Germinal center (tissue), 1 donor: ENCODE data around the gene MYO10.
A peak's percentile ranks its signal among the peaks of the same experiment; 100 is the strongest.
"Not testable (repeated sequence)": the region's sequence is repeated elsewhere in the genome, so short reads cannot be mapped to it uniquely, and the experiment has no call there.

ENCODE experiments used
- DNase-seq: peaks from one replicate; pipeline ENCODE4 v3.0.0; 2012; ENCODE audit warnings: mixed read lengths, low spot score

Gene MYO10

GRCh38 chr5:16936150-16936988 is at the start of gene MYO10:
Gene MYO10 (minus strand): TSS chr5:16936288. CDS start chr5:16935808, 480 bp downstream.
- peak; percentile 88 for DNase-seq

- DNase-seq, result not testable (repeated sequence)
These were observed 49.2 kb upstream of the MYO10 start for GRCh38 chr5:16985304-16985703.

GRCh38 chr5:16983972-16984371 is 47.9 kb upstream of the MYO10 start:
- DNase-seq, result no peak

- no peak for DNase-seq
These were observed 47.0 kb upstream of the MYO10 start for GRCh38 chr5:16983022-16983639.

GRCh38 chr5:16981700-16982099 is 45.6 kb upstream of the MYO10 start:
- DNase-seq, result no peak

- no peak for DNase-seq
These were observed 44.9 kb upstream of the MYO10 start for GRCh38 chr5:16980983-16981382.

- no peak for DNase-seq
These were observed 42.2 kb upstream of the MYO10 start for GRCh38 chr5:16978296-16978695.

GRCh38 chr5:16976625-16977008 is 40.5 kb upstream of the MYO10 start:
- DNase-seq, result no peak

GRCh38 chr5:16975950-16976624 is 40.0 kb upstream of the MYO10 start:
- no peak for DNase-seq

- DNase-seq, result no peak
These were observed 38.9 kb upstream of the MYO10 start for GRCh38 chr5:16974981-16975380.

GRCh38 chr5:16970826-16971225 is 34.7 kb upstream of the MYO10 start:
- no peak for DNase-seq

GRCh38 chr5:16970260-16970659 is 34.2 kb upstream of the MYO10 start:
- no peak for DNase-seq

GRCh38 chr5:16965581-16965980 is 29.5 kb upstream of the MYO10 start:
- DNase-seq, result no peak

- DNase-seq, result no peak
These were observed 27.7 kb upstream of the MYO10 start for GRCh38 chr5:16963821-16964220.

GRCh38 chr5:16961131-16961530 is 25.0 kb upstream of the MYO10 start:
- no peak for DNase-seq

- no peak for DNase-seq
These were observed 21.5 kb upstream of the MYO10 start for GRCh38 chr5:16957304-16958196.

- no peak for DNase-seq
These were observed 17.6 kb upstream of the MYO10 start for GRCh38 chr5:16953729-16954128.

GRCh38 chr5:16952968-16953671 is 17.0 kb upstream of the MYO10 start:
- DNase-seq, result no peak

GRCh38 chr5:16946725-16947124 is 10.6 kb upstream of the MYO10 start:
- DNase-seq, result no peak

GRCh38 chr5:16944816-16945562 is 8.9 kb upstream of the MYO10 start:
- no peak for DNase-seq
